Stimulated activated naive CD4-positive, alpha-beta T cell (primary cell): ENCODE data around the gene MYL7.

Experiments
- DNase-seq, 6 experiments: peaks; one replicate each; lab custom pipeline; 2025; lab: John Stamatoyannopoulos, UW

MYL7 gene

GRCh38 chr7:44112231-44112996 is 28.7 kb downstream of the MYL7 start:
- DNase-seq: no peak

GRCh38 chr7:44111761-44112160 is 29.4 kb downstream of the MYL7 start:
- no peak for DNase-seq

GRCh38 chr7:44110719-44111635 is 30.2 kb downstream of the MYL7 start:
- DNase-seq: no peak

GRCh38 chr7:44109991-44110390 is 31.1 kb downstream of the MYL7 start:
- DNase-seq: no peak

- no peak for DNase-seq
These were observed 32.1 kb downstream of the MYL7 start for GRCh38 chr7:44108768-44109750.

- DNase-seq: no peak
These were observed 33.0 kb downstream of the MYL7 start for GRCh38 chr7:44107961-44108767.

- no peak for DNase-seq
These were observed 33.8 kb downstream of the MYL7 start for GRCh38 chr7:44107116-44107960.

- no peak for DNase-seq
These were observed 34.6 kb downstream of the MYL7 start for GRCh38 chr7:44106311-44107065.

GRCh38 chr7:44105832-44106231 is 35.3 kb downstream of the MYL7 start:
- no peak for DNase-seq

- DNase-seq: peak in 1 of 6 experiments; percentile 38
These were observed 36.0 kb downstream of the MYL7 start for GRCh38 chr7:44104860-44105771.

GRCh38 chr7:44103923-44104859 is 36.9 kb downstream of the MYL7 start, which contains the start of gene AEBP1:
AEBP1 (plus strand) TSS chr7:44104345; CDS start chr7:44104666, 321 bp downstream.
- DNase-seq: peak in 4 of 6 experiments; percentile 15 to 47 (median 22)

GRCh38 chr7:44103566-44103922 is 37.6 kb downstream of the MYL7 start:
- no peak for DNase-seq

GRCh38 chr7:44102846-44103565 is 38.1 kb downstream of the MYL7 start:
- no peak for DNase-seq

- DNase-seq: no peak
These were observed 38.9 kb downstream of the MYL7 start for GRCh38 chr7:44101966-44102845.

GRCh38 chr7:44101303-44101965 is 39.7 kb downstream of the MYL7 start:
- no peak for DNase-seq
